ENCODE results near the gene SNTB2. TPM values are rescaled to one million over a fixed set of nuclear protein-coding genes. Genes with fewer than 3 reads are reported as not detected.

SNTB2 gene
- total RNA-seq, 1 experiment from 2014 or later, result 14.0 TPM

DNA sequence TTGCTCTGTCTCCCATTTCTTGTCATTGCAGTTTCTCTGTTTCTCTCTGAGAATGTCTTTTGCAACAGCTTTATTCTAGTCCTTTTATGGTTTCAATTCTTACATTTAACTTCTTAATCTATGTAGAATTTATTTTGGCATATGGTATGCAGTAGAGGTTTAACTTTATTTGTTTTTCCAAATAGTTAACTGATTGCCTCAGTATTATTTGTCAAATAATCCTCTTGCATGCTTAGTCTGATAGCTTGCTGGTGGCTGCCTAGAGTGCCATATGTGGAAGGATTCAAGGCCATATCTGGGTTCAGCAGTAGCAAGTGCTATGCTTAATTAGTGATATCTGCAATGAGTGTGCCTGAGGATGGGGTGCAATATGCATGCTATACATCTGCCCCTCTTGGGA lies 6.9 kb downstream of the SNTB2 start:
- H3K4me1 ChIP-seq, result no peaks in the 10 kb centered on the region
- H3K27ac ChIP-seq, result no peak overlapping the region
- H3K4me3 ChIP-seq, result no peak overlapping the region
- DNase-seq, result no peak
- H3K27me3 ChIP-seq, result no peaks in the 10 kb centered on the region
- no peaks in the 10 kb centered on the region for H3K9me3 ChIP-seq (replicated peaks)
- H3K36me3 ChIP-seq, result no peaks in the 10 kb centered on the region

DNA sequence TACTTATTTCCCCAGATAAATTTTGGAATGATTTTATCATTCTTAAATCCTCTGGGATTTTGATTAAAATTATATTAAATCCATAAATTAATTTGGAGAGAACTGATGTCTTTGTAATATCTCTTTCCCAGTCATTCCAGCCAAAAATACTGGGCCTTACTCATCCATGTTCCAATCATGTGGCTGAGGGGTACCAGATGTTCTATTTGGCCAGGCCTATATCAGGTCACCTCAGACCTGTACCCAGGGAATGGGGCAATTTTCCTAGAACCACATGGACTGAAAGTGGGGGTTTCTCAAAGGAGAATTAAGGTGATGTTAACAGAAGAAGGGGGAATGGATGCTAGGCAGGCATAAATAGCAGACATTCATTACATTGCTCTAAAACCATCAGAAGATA lies 7.5 kb downstream of the SNTB2 start:
- no peaks in the 10 kb centered on the region for H3K4me1 ChIP-seq
- no peaks in the 10 kb centered on the region for H3K27me3 ChIP-seq
- H3K27ac ChIP-seq, result no peak overlapping the region
- H3K4me3 ChIP-seq, result no peak overlapping the region
- no peaks in the 10 kb centered on the region for H3K36me3 ChIP-seq
- no peaks in the 10 kb centered on the region for H3K9me3 ChIP-seq (replicated peaks)
- DNase-seq, result no peak

DNA sequence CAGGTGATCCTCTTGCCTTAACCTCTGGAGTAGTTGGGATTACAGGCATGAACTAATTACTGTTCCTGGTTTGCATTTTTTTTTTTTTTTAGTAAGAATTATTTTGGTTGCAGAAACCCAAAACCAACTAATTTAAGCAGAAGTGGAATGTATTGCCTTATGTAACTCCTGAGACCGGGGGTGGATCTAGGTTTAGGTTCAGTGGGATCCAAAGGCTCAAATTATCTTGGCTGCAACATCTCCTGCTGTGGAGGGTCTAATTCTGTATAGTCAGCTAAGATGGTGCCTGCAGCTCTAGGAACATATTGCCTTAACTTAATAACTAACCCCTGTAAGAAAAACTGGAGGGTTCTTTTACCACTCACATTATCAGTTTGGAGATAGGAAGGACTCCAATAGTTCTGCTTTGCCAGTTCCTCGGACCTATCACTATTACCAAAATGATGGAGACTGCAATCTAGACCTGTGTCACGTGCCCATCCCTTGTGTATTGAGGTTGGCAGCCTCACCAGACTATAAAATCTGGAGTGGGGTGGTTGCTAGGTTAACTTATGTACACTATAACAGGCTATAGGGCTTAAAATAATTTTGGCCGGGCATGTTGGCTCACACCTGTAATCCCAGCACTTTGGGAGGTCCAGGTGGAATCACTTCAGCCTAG lies 8.5 kb downstream of the SNTB2 start:
- Histone ChIP-seq H3K9me3 (replicated peaks) (no peaks in the 10 kb centered on the region), H3K4me1 (no peaks in the 10 kb centered on the region), H3K27me3 (no peaks in the 10 kb centered on the region)

DNA sequence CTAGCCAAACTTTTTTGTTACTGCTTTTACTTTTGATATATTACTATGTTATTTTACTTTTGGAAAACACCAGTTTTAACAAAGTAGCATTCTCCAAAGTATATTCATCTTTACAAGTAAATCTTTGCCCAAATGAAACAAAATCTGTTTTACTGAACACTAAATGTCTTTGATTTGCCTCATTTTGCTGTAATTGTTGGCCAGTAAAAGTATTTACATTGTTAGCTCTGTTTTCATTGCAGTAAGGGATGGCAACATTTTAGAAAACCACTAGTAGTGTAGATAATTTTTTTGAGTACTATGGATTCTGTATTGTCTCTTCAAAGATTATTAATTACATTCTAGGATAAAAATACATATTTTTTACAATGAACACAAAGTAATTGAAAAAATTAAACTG lies 10.6 kb downstream of the SNTB2 start:
- Histone ChIP-seq H3K36me3 (no peaks in the 10 kb centered on the region), H3K4me1 (no peaks in the 10 kb centered on the region), H3K27me3 (no peaks in the 10 kb centered on the region), H3K4me3 (no peak overlapping the region), H3K9me3 (replicated peaks) (no peaks in the 10 kb centered on the region), H3K27ac (no peak overlapping the region)
- DNase-seq, result no peak

More for the DNA sequence above, 8.5 kb downstream of the SNTB2 start:
- H3K4me3 ChIP-seq, result no peak overlapping the region
- H3K27ac ChIP-seq, result no peak overlapping the region
- no peaks in the 10 kb centered on the region for H3K36me3 ChIP-seq
- DNase-seq, result no peak

DNA sequence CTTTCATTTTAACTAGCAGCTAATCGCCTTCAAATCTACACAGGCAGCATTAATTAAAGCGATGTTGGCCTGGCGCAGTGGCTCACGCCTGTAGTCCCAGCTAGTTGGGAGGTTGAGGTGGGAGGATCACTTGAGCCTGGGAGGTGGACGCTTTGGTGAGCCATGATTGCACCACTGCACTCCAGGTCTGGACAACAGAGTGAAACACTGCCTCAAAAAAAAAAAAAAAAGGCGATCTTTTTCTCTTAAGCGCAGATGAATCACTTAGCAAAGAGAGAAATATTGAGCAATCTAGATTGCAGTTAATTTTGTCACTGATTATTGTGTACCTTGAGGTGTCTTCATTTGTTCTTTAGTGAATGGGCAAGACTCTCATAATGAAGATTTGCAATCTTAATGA lies 12.4 kb downstream of the SNTB2 start:
- Histone ChIP-seq H3K4me1 (no peaks in the 10 kb centered on the region), H3K27ac (no peak overlapping the region), H3K9me3 (replicated peaks) (no peaks in the 10 kb centered on the region), H3K4me3 (no peak overlapping the region), H3K36me3 (no peaks in the 10 kb centered on the region), H3K27me3 (no peaks in the 10 kb centered on the region)
- DNase-seq, result no peak

DNA sequence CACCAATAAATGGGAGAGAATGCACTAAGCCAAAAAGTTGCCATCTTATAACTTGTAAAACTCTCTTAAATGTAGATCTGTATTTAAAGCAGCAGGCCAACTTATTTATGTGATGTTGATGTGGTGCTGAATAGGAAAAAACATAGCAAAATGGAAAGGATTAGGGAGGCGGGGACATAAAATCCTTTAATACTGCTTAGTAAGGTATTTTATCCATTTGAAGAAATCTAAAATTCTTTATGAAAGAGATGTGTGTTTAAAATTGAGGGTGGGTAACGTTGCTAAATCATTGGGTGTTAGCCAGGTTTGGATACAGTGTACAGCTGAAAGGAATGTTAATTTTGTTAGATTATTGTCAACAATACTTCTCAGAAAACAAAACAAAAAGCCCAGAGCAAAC lies 14.3 kb downstream of the SNTB2 start:
- Histone ChIP-seq H3K27me3 (no peaks in the 10 kb centered on the region), H3K4me1 (no peaks in the 10 kb centered on the region), H3K4me3 (no peak overlapping the region), H3K36me3 (no peaks in the 10 kb centered on the region), H3K27ac (no peak overlapping the region), H3K9me3 (replicated peaks) (no peaks in the 10 kb centered on the region)
- no peak for DNase-seq

DNA sequence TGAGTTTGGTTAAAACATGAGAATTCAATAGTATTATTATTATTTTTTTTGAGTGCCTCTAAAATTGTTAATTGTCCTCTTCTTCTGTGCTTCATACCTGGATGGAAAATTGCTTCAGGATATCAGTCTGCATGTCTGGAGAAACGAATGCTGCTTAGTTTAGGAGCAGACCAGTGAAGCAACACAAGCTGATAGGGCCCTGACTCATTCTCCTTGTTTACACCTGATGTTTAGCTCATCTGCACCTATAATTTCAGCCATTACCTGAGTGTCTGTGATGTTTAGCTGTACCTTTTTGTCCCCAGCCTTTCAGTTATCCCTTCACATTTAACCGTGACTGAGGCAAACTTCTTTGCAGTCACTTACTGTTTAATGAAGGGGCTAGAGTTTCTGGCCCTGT lies 14.8 kb downstream of the SNTB2 start:
- H3K4me3 ChIP-seq, result no peak overlapping the region
- H3K4me1 ChIP-seq, result no peaks in the 10 kb centered on the region
- H3K9me3 ChIP-seq (replicated peaks), result no peaks in the 10 kb centered on the region
- no peaks in the 10 kb centered on the region for H3K36me3 ChIP-seq
- H3K27me3 ChIP-seq, result no peaks in the 10 kb centered on the region
- DNase-seq, result no peak
- H3K27ac ChIP-seq, result no peak overlapping the region

DNA sequence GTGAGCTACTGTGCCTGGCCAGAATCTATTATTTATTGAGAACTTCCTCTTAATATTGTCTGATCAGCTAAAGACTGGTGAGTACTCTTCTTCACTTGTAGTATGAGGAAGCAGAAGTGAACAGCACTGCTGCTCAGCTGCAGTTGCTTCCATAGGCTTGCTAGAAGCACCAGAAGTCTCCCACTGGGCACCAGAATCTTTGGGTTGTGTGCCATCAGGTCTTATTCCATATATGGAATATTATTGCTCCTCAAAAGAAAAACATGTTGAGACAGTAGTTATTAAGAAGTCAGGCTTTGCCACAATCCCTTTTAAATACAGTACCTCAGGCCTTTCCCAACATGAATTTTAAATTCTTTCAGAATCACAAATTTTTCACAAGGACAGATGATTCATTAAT lies 17.2 kb downstream of the SNTB2 start:
- H3K4me1 ChIP-seq, result no peaks in the 10 kb centered on the region
- no peak for DNase-seq
- H3K27me3 ChIP-seq, result no peaks in the 10 kb centered on the region
- no peaks in the 10 kb centered on the region for H3K9me3 ChIP-seq (replicated peaks)
- H3K27ac ChIP-seq, result no peak overlapping the region
- no peak overlapping the region for H3K4me3 ChIP-seq
- no peaks in the 10 kb centered on the region for H3K36me3 ChIP-seq

DNA sequence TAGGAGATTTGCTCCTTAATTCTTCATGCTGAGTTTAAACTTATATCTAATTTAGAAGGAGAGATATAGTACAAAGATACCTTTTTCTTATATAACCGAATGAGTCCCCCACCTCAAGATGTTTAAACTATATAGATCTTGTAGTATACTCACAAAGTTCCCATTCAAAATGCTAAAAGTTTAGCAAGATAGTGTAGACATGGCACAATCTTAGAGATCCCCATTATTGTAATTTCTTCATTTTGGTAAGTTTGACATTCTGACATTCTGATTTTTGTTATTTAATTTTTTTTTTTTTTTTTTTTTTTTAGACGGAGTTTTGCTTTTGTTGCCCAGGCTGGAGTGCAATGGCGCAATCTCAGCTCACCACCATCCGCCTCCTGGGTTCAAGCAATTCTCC lies 22.8 kb downstream of the SNTB2 start:
- no peak for DNase-seq
- H3K4me3 ChIP-seq, result no peak overlapping the region
- H3K27ac ChIP-seq, result no peak overlapping the region
- H3K9me3 ChIP-seq (replicated peaks), result no peaks in the 10 kb centered on the region
- H3K4me1 ChIP-seq, result no peaks in the 10 kb centered on the region
- H3K27me3 ChIP-seq, result no peaks in the 10 kb centered on the region
- H3K36me3 ChIP-seq, result no peaks in the 10 kb centered on the region

DNA sequence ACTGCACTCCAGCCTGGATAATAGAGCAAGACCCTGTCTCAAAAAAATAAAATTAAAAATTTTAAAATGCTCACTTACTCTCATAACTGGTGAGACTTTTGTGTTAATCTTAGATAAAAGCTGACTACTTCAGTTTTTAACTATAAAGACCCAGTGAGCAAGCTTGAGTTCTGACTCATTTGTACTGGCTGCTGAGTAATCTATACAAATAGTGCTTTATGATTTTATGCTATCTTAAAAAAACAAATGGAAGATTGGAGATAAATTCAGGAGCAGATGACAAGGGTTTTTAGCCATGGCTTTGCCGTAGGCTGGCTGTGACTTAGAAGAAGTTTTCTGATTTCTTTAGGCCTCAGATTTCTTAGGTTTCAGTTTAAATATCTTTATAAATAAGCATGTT lies 30.5 kb downstream of the SNTB2 start:
- Histone ChIP-seq H3K27ac (no peak overlapping the region), H3K4me1 (no peaks in the 10 kb centered on the region), H3K27me3 (no peaks in the 10 kb centered on the region), H3K9me3 (replicated peaks) (no peaks in the 10 kb centered on the region), H3K36me3 (no peaks in the 10 kb centered on the region), H3K4me3 (no peak overlapping the region)
- DNase-seq, result no peak

DNA sequence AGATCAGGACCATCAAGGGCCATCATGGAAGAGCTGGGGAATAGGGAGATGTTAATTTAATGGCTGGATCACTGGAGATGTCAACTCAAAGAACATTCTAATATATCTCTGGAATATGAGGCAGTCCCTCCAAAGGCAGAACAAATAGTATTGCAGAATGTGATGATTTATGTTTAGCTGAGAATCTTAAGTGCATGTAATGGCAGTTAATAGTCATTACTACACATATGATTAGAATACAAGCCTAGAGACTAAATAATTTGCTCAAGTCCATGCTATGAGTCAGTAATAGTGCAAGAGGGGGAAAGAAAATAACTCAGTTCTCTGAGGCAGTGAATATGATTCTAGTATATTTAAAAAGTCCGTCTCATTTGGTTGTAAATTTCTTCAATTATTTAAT lies 32.3 kb downstream of the SNTB2 start:
- Histone ChIP-seq H3K36me3 (no peaks in the 10 kb centered on the region), H3K27ac (no peak overlapping the region), H3K4me1 (no peaks in the 10 kb centered on the region), H3K9me3 (replicated peaks) (no peaks in the 10 kb centered on the region), H3K4me3 (no peak overlapping the region), H3K27me3 (no peaks in the 10 kb centered on the region)
- no peak for DNase-seq

DNA sequence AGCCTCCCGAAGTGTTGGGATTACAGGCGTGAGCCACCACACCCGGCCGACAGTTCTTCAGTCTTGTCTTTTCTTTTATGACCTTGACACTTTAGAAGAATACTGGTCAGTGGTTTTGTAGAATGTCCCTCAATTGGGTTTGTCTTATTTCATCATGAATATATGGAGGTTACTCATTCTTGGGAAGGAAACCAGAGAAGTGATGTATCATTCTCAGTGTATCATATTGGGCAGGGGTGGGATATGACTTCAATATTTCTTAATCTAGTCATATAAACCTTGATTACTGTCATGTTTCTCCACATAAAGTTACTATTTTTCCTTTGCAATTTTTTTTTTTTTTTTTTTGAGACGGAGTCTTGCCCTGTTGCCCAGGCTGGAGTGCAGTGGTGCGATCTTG lies 36.9 kb downstream of the SNTB2 start:
- H3K9me3 ChIP-seq (replicated peaks), result no peaks in the 10 kb centered on the region
- DNase-seq, result no peak
- H3K27ac ChIP-seq, result no peak overlapping the region
- H3K4me3 ChIP-seq, result no peak overlapping the region
- H3K27me3 ChIP-seq, result no peaks in the 10 kb centered on the region
- H3K36me3 ChIP-seq, result no peaks in the 10 kb centered on the region
- H3K4me1 ChIP-seq, result no peaks in the 10 kb centered on the region

DNA sequence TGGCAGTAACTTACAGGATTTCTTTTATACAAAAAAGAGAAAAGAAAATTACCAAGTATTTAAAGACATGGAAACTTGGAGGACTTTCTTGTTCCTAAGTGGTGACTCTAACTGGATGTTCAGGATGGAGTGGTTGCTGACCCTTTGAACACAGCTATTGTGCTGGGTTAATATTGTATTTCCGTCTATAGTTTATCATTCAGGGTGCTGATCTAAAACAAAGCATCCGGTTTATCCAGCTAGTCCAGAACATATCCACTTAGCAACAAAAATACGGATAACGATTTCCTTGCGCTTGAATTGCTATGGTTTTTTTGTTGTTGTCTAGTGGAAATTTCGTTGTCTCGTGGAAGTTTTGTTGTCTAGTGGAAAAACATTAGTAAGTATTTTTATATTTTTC lies 38.2 kb downstream of the SNTB2 start:
- H3K27ac ChIP-seq, result no peak overlapping the region
- H3K4me1 ChIP-seq, result no peaks in the 10 kb centered on the region
- no peak for DNase-seq
- H3K9me3 ChIP-seq (replicated peaks), result no peaks in the 10 kb centered on the region
- no peaks in the 10 kb centered on the region for H3K27me3 ChIP-seq
- no peaks in the 10 kb centered on the region for H3K36me3 ChIP-seq
- no peak overlapping the region for H3K4me3 ChIP-seq

DNA sequence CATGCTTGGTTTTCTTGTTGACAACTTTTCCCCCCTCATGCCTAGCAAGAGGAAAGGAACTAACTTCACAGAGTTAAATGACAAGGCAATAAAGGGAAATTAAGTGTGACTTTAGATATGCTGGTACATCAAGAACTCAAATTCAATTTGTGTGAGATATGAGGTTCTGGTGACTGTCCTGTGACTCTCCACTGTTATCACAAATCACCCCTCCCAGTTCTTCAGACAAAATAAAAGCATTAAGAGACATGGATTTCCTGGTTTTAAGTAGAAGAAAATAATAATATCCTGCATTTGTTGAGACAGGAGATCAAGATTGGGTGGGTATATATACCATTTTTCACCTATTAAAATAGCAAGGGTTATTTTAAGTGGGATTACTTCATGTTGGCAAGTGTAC lies 46.2 kb downstream of the SNTB2 start:
- H3K4me3 ChIP-seq, result no peak overlapping the region
- H3K36me3 ChIP-seq, result 0 out of 2 replicates have a peak, but pooled peaks cover 2% of the 10 kb centered on the region
- no peaks in the 10 kb centered on the region; the same call in 1 of the 2 replicates for H3K4me1 ChIP-seq
- H3K27ac ChIP-seq, result no peak overlapping the region
- no peaks in the 10 kb centered on the region for H3K9me3 ChIP-seq (replicated peaks)
- H3K27me3 ChIP-seq, result no peaks in the 10 kb centered on the region
- no peak for DNase-seq

DNA sequence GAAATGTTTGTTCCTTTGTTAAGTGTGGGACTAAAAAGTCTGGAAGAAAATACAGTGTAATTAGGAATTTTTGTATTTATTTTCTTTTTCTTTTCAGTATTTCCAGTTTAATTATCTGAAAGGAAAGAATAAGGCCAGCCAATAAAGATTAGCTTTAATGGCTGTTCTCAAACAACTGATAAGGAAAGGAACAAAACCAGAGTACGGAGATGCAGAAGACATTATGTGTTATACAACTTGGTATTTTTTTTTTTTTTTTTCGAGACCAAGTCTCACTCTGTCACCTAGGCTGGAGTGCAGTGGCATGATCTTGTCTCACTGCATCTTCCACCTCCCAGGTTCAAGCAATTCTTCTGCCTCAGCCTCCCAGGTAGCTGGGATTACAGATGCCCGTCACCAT lies 47.5 kb downstream of the SNTB2 start:
- no peaks in the 10 kb centered on the region; the same call in 1 of the 2 replicates for H3K4me1 ChIP-seq
- no peak overlapping the region for H3K4me3 ChIP-seq
- H3K27ac ChIP-seq, result no peak overlapping the region
- no peaks in the 10 kb centered on the region for H3K9me3 ChIP-seq (replicated peaks)
- 0 out of 2 replicates have a peak, but pooled peaks cover 2% of the 10 kb centered on the region for H3K36me3 ChIP-seq
- no peak for DNase-seq
- H3K27me3 ChIP-seq, result no peaks in the 10 kb centered on the region

DNA sequence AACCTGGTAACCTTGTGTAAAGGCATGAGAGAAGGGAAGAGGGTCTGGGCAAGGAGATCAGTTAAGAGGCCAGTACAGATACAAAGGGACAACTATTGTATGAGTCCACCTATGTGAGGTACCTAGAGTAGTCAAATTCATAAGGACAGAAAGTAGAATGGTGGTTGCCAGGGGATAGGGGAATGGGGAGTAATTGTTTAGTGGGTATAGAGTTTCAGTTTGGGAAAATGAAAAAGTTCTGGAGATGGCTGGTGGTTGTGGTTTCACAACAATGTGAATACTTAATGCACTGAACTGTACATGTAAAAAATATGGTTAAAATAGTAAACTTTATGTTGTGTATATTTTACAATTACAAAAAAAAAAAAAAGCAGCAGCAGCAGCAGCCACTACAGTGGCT lies 49.4 kb downstream of the SNTB2 start:
- DNase-seq, result no peak
- no peaks in the 10 kb centered on the region for H3K9me3 ChIP-seq (replicated peaks)
- H3K4me3 ChIP-seq, result no peak overlapping the region

More for the DNA sequence above, 49.4 kb downstream of the SNTB2 start:
- no peak overlapping the region for H3K27ac ChIP-seq
- H3K36me3 ChIP-seq, result 0 out of 2 replicates have a peak, but pooled peaks cover 2% of the 10 kb centered on the region
- no peaks in the 10 kb centered on the region; the same call in 1 of the 2 replicates for H3K4me1 ChIP-seq
- H3K27me3 ChIP-seq, result no peaks in the 10 kb centered on the region

All from SJCRH30 (cell line).